ENCODE measurements around the gene FADS3. TPM values are rescaled to one million over a fixed set of nuclear protein-coding genes. Genes with fewer than 3 reads are reported as not detected.

The FADS3 gene
- polyA plus RNA-seq (2011; rRNA removed) (158 and 271 TPM in 2 replicates), polyA minus RNA-seq (2011; rRNA and poly(A)+ RNA removed) (134 and 281 TPM in 2 replicates)

GRCh38 chr11:61891331-61892084 lies at the start of gene FADS3:
FADS3 (minus strand) TSS chr11:61891545; CDS start chr11:61891381, 164 bp downstream.
- peak; percentile 38 for DNase-seq (ENCODE audit: low read depth)
- ChIA-PET CTCF (interaction anchor here (0.6 to 1.7 kb wide), 4 partner anchors 8 to 186 kb away, joined by 3 to 7 read pairs (median 5); partner anchors contain the start of gene FADS2), POLR2A (interaction anchor here (1.0 kb wide), 1 partner anchor 10 kb away, joined by 4 read pairs; no protein-coding TSS in a partner anchor)
- H3K4me3 ChIP-seq (ENCODE audit: low read depth, low read length) = peak within 1 kb of the TSS; percentile 96
- H3K27me3 ChIP-seq (ENCODE audit: control insufficient read depth, insufficient read depth, low read length) = no peaks in the 10 kb centered on the region
- no peak for TF ChIP-seq CTCF (IDR thresholded peaks at IDR 0.05; ENCODE audit: insufficient read depth, low read depth, low read length)
- peaks cover 2% of the 10 kb centered on the region; the same call in 1 of the 2 replicates for H3K36me3 ChIP-seq (ENCODE audit: control insufficient read depth, insufficient read depth, low read length)

GRCh38 chr11:61940466-61940865 lies 49.1 kb upstream of the FADS3 start:
- peaks cover 3% of the 10 kb centered on the region for H3K27me3 ChIP-seq (ENCODE audit: control insufficient read depth, insufficient read depth, low read length)
- TF ChIP-seq CTCF (IDR thresholded peaks at IDR 0.05; ENCODE audit: insufficient read depth, low read depth, low read length) = no peak
- DNase-seq (ENCODE audit: low read depth) = no peak
- no peak overlapping the region for H3K4me3 ChIP-seq (ENCODE audit: low read depth, low read length)
- no peaks in the 10 kb centered on the region for H3K36me3 ChIP-seq (ENCODE audit: control insufficient read depth, insufficient read depth, low read length)
- POLR2A ChIA-PET = no interaction called here
- CTCF ChIA-PET = interaction anchor here (0.6 to 3.1 kb wide), 2 partner anchors 42 to 141 kb away, joined by 4 to 24 read pairs; no protein-coding TSS in a partner anchor

- TF ChIP-seq CTCF (IDR thresholded peaks at IDR 0.05; ENCODE audit: insufficient read depth, low read depth, low read length) = no peak
- no peak for DNase-seq (ENCODE audit: low read depth)
- H3K27me3 ChIP-seq (ENCODE audit: control insufficient read depth, insufficient read depth, low read length) = peaks cover 1% of the 10 kb centered on the region; the same call in 1 of the 2 replicates
- no peaks in the 10 kb centered on the region for H3K36me3 ChIP-seq (ENCODE audit: control insufficient read depth, insufficient read depth, low read length)
- POLR2A ChIA-PET = no interaction called here
- CTCF ChIA-PET = interaction anchor here (1.0 to 2.6 kb wide), 2 partner anchors 11 to 36 kb away, joined by 4 to 19 read pairs; no protein-coding TSS in a partner anchor
- no peak overlapping the region for H3K4me3 ChIP-seq (ENCODE audit: low read depth, low read length)
Observed at GRCh38 chr11:61935861-61936260, 44.5 kb upstream of the FADS3 start.

GRCh38 chr11:61930933-61931332 lies 39.6 kb upstream of the FADS3 start:
- no peak for TF ChIP-seq CTCF (IDR thresholded peaks at IDR 0.05; ENCODE audit: insufficient read depth, low read depth, low read length)
- ChIA-PET POLR2A (no interaction called here), CTCF (interaction anchor here (0.6 to 4.2 kb wide), 7 partner anchors 15 to 33 kb away, joined by 3 to 20 read pairs (median 4); no protein-coding TSS in a partner anchor)
- Histone ChIP-seq H3K36me3 (ENCODE audit: control insufficient read depth, insufficient read depth, low read length) (no peaks in the 10 kb centered on the region), H3K4me3 (ENCODE audit: low read depth, low read length) (no peak overlapping the region), H3K27me3 (ENCODE audit: control insufficient read depth, insufficient read depth, low read length) (no peaks in the 10 kb centered on the region)
- DNase-seq (ENCODE audit: low read depth) = no peak

GRCh38 chr11:61928606-61929005 lies 37.3 kb upstream of the FADS3 start:
- no peaks in the 10 kb centered on the region for H3K36me3 ChIP-seq (ENCODE audit: control insufficient read depth, insufficient read depth, low read length)
- TF ChIP-seq CTCF (IDR thresholded peaks at IDR 0.05; ENCODE audit: insufficient read depth, low read depth, low read length) = no peak
- POLR2A ChIA-PET = interaction anchor here (0.5 to 0.6 kb wide), 2 partner anchors 26 to 57 kb away, joined by 3 to 4 read pairs; no protein-coding TSS in a partner anchor
- no peak overlapping the region for H3K4me3 ChIP-seq (ENCODE audit: low read depth, low read length)
- no peak for DNase-seq (ENCODE audit: low read depth)
- CTCF ChIA-PET = interaction anchor here (0.6 to 4.2 kb wide), 13 partner anchors 8 to 75 kb away, joined by 3 to 20 read pairs (median 4); no protein-coding TSS in a partner anchor
- no peaks in the 10 kb centered on the region for H3K27me3 ChIP-seq (ENCODE audit: control insufficient read depth, insufficient read depth, low read length)
